ENCODE results near the gene PRKCH. TPM values are rescaled to one million over a fixed set of nuclear protein-coding genes. Genes with fewer than 3 reads are reported as not detected.

Gene PRKCH
- total and polyA plus RNA-seq, 10 of the 15 experiments (the other 5 are each of a cell fraction or from before 2014, with no cell fraction given): 10.7 to 140 (median 33.2) TPM

GRCh38 chr14:61374284-61374683 is 52.9 kb downstream of the PRKCH start:
- H3K4me2 ChIP-seq (ENCODE audit: control insufficient read depth, insufficient read depth): no peak overlapping the region
- no peak for DNase-seq (ENCODE audit: low read depth, low spot score)
- FAIRE-seq: no peak
- ATAC-seq: no peak
- no peak overlapping the region for H2AFZ ChIP-seq (ENCODE audit: control insufficient read depth, low read depth, low read length)
- in situ Hi-C loops (cut with MboI): no loop called here
- TF ChIP-seq CBX5 (IDR thresholded peaks at IDR 0.05; ENCODE audit: low read depth) (peak; percentile 88; the same call in 1 of the 2 replicates), NR2C2 (IDR thresholded peaks at IDR 0.05; ENCODE audit: borderline replicate concordance, control insufficient read depth, insufficient read length, low read depth) (no peak), KLF5 (IDR thresholded peaks at IDR 0.05; ENCODE audit: partially characterized antibody) (peak; percentile 61)
- peaks cover 0 to 5% of the 10 kb centered on the region in 2 experiments; a peak in 2 of 4 replicates for H3K36me3 ChIP-seq (ENCODE audit: control insufficient read depth in 2 of 2, insufficient read depth in 2 of 2, low read length in 1 of 2)
- ChIA-PET SMC1A (ENCODE audit: uncharacterized antibody, unreplicated experiment) (interaction anchor here (1.1 to 7.9 kb wide), 3 partner anchors 8 to 52 kb away, joined by 5 to 85 read pairs (median 26); partner anchors contain the start of gene PRKCH), POLR2A (no interaction called here), CTCF (no interaction called here), RAD21 (ENCODE audit: unreplicated experiment) (no interaction called here)
- no peak overlapping the region for H3K4me3 ChIP-seq
- intact Hi-C loops (cut with micrococcal nuclease; ENCODE audit: unreplicated experiment): no loop called here
- peaks cover 35% of the 10 kb centered on the region for H3K4me1 ChIP-seq (ENCODE audit: control insufficient read depth, insufficient read depth, low read length)
- peak overlapping the region; percentile 79; the same call in 1 of the 2 replicates for H3K27ac ChIP-seq (ENCODE audit: control insufficient read depth, insufficient read depth)
- 62% methylated on average over 3 of the region's 3 CpGs for WGBS (ENCODE audit: insufficient coverage, insufficient replicate concordance, low lambda C conversion rate, missing lambda C conversion rate)
- H3K9me3 ChIP-seq (replicated peaks; ENCODE audit: control insufficient read depth, insufficient read depth, low read length): peaks cover 38% of the 10 kb centered on the region
- H3K9ac ChIP-seq (ENCODE audit: control insufficient read depth, insufficient read depth, low read length): no peak overlapping the region
- H3K79me2 ChIP-seq (ENCODE audit: control insufficient read depth, insufficient read depth, low read length): peaks cover 87% of the 10 kb centered on the region
- H3K27me3 ChIP-seq (replicated peaks in 1 of 2; ENCODE audit: control insufficient read depth in 2 of 2, insufficient read depth in 2 of 2, low read length in 1 of 2): no peaks in the 10 kb centered on the region
- BruUV-seq (replicated peaks): no TSS peak
- no peaks in the 10 kb centered on the region for H4K20me1 ChIP-seq (ENCODE audit: control insufficient read depth, insufficient read depth)

- ChIA-PET RAD21 (ENCODE audit: unreplicated experiment) (interaction anchor here (4.5 to 5.6 kb wide), 2 partner anchors 14 to 53 kb away, joined by 25 to 67 read pairs; partner anchors contain the start of gene PRKCH), CTCF (interaction anchor here (2.5 kb wide), 1 partner anchor 13 kb away, joined by 10 read pairs; no protein-coding TSS in a partner anchor), POLR2A (no interaction called here), SMC1A (ENCODE audit: uncharacterized antibody, unreplicated experiment) (interaction anchor here (1.5 to 7.9 kb wide), 4 partner anchors 13 to 53 kb away, joined by 4 to 85 read pairs (median 16); partner anchors contain the start of gene PRKCH)
- BruUV-seq (replicated peaks): no TSS peak
- Histone ChIP-seq H3K9ac (ENCODE audit: control insufficient read depth, insufficient read depth, low read length) (no peak overlapping the region), H3K4me3 (no peak overlapping the region), H2AFZ (ENCODE audit: control insufficient read depth, low read depth, low read length) (no peak overlapping the region), H4K20me1 (ENCODE audit: control insufficient read depth, insufficient read depth) (no peaks in the 10 kb centered on the region), H3K27me3 (replicated peaks in 1 of 2; ENCODE audit: control insufficient read depth in 2 of 2, insufficient read depth in 2 of 2, low read length in 1 of 2) (no peaks in the 10 kb centered on the region), H3K4me1 (ENCODE audit: control insufficient read depth, insufficient read depth, low read length) (peaks cover 36% of the 10 kb centered on the region), H3K9me3 (replicated peaks; ENCODE audit: control insufficient read depth, insufficient read depth, low read length) (peaks cover 38% of the 10 kb centered on the region), H3K36me3 (ENCODE audit: control insufficient read depth in 2 of 2, insufficient read depth in 2 of 2, low read length in 1 of 2) (peaks cover 0 to 5% of the 10 kb centered on the region in 2 experiments; a peak in 2 of 4 replicates), H3K79me2 (ENCODE audit: control insufficient read depth, insufficient read depth, low read length) (peaks cover 86% of the 10 kb centered on the region), H3K4me2 (ENCODE audit: control insufficient read depth, insufficient read depth) (no peak overlapping the region), H3K27ac (ENCODE audit: control insufficient read depth, insufficient read depth) (no peak overlapping the region)
- TF ChIP-seq RELB (IDR thresholded peaks at IDR 0.05; ENCODE audit: low read depth): no peak
- TF ChIP-seq KAT2A (conservative IDR thresholded peaks at IDR 0.05; ENCODE audit: control insufficient read depth, low read depth, low read length): no peak
- TF ChIP-seq BHLHE40 (IDR thresholded peaks at IDR 0.05; ENCODE audit: borderline replicate concordance in 1 of 2, low read depth in 2 of 2, low read length in 1 of 2): no peak
- TF ChIP-seq SIN3A (IDR thresholded peaks at IDR 0.05; ENCODE audit: low read depth, low read length): no peak
- TF ChIP-seq NFXL1 (IDR thresholded peaks at IDR 0.05; ENCODE audit: borderline replicate concordance): no peak
- TF ChIP-seq ZBED1 (IDR thresholded peaks at IDR 0.05; ENCODE audit: borderline replicate concordance): no peak
- TF ChIP-seq DPF2 (IDR thresholded peaks at IDR 0.05): no peak
- DNase-seq (ENCODE audit: low read depth, low spot score): no peak
- WGBS (ENCODE audit: insufficient coverage, insufficient replicate concordance, low lambda C conversion rate, missing lambda C conversion rate): 81% methylated on average over 3 of the region's 3 CpGs
- in situ Hi-C loops (cut with MboI): no loop called here
- intact Hi-C loops (cut with micrococcal nuclease; ENCODE audit: unreplicated experiment): no loop called here
- no peak for FAIRE-seq
- ATAC-seq: no peak
Observed at GRCh38 chr14:61375218-61375617, 53.8 kb downstream of the PRKCH start.

Measured in GM12878 (cell line).